ENCODE data around the gene PTPRF.

DNA sequence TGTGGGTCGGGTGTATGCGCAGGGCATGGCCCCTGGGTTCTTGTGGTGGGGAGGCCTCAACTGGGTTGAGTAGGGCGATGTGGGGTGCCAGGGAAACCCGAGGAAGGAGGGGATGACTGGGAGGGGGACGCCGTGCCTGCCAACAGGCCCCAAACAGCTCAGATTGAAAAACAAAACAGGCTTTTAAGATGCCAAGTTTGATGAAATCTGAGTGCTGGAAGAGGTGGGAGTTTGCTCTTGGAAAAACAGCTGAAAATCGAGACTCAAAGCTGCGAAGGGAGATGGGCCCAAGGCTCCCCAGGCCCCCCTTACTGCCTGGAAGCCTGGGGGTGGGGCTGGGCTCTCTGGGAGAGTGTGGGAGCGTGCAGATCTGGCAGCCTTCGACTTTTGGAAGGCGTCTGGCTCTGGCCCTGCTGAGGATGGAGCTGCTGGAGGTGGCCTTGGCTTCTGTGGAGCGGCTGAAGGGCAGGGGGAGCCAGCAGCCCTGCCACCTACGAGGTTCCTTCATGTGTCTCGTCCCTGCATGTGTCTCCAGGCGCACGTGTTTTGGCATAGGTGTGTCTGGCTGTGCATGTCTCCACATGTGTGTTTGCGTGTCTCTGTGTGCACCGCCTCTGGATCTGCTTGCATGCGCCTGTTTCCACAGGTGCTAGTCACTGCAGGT, 33.3 kb downstream of the PTPRF start:
- TF ChIP-seq, protein P1, sequence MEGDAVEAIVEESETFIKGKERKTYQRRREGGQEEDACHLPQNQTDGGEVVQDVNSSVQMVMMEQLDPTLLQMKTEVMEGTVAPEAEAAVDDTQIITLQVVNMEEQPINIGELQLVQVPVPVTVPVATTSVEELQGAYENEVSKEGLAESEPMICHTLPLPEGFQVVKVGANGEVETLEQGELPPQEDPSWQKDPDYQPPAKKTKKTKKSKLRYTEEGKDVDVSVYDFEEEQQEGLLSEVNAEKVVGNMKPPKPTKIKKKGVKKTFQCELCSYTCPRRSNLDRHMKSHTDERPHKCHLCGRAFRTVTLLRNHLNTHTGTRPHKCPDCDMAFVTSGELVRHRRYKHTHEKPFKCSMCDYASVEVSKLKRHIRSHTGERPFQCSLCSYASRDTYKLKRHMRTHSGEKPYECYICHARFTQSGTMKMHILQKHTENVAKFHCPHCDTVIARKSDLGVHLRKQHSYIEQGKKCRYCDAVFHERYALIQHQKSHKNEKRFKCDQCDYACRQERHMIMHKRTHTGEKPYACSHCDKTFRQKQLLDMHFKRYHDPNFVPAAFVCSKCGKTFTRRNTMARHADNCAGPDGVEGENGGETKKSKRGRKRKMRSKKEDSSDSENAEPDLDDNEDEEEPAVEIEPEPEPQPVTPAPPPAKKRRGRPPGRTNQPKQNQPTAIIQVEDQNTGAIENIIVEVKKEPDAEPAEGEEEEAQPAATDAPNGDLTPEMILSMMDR (IDR thresholded peaks at IDR 0.05; ENCODE audit: poor library complexity), result no peak
- no peak for TF ChIP-seq EZH2 (IDR thresholded peaks at IDR 0.05; ENCODE audit: borderline replicate concordance)
- TF ChIP-seq EZH2phosphoT487 (IDR thresholded peaks at IDR 0.05; ENCODE audit: low read depth, severe bottlenecking, unreplicated experiment), result no peak

Measured in hepatocyte (in vitro differentiated cells).